Thymus (tissue), 11 donors: ENCODE measurements around the gene AURKB. TPM values are rescaled to one million over a fixed set of nuclear protein-coding genes. Genes with fewer than 3 reads are reported as not detected.

Source experiments
- DNase-seq, 9 donors: peaks; one replicate each; pipeline ENCODE4 v3.0.0-alpha.2; 2013; ENCODE audit warnings: low spot score in 9 of 9, low read depth in 6 of 9, missing footprints in 1 of 9
- H3K27ac ChIP-seq, 2 donors: one replicate each; pipeline ENCODE4 v1.5.1; 2013; ENCODE audit warnings: control low read depth in 1 of 2, low read depth in 1 of 2, low read length in 1 of 2, mild to moderate bottlenecking in 1 of 2, moderate library complexity in 1 of 2
- H3K27me3 ChIP-seq, 2 donors: one replicate each; pipeline ENCODE4 v1.5.1; 2013; ENCODE audit warnings: low read length in 1 of 2; ENCODE audit not compliant: control insufficient read depth in 2 of 2, insufficient read depth in 1 of 2
- H3K36me3 ChIP-seq, 2 donors: one replicate each; pipeline ENCODE4 v1.5.1; 2013; ENCODE audit warnings: low read length in 1 of 2, mild to moderate bottlenecking in 1 of 2, moderate library complexity in 1 of 2; ENCODE audit not compliant: control insufficient read depth in 2 of 2, insufficient read depth in 2 of 2
- H3K4me1 ChIP-seq, 2 donors: one replicate each; pipeline ENCODE4 v1.5.1; 2013; ENCODE audit warnings: low read length in 2 of 2; ENCODE audit not compliant: control insufficient read depth in 2 of 2, insufficient read depth in 2 of 2
- H3K4me3 ChIP-seq, 2 donors: one replicate each; pipeline ENCODE4 v1.5.1; 2013; ENCODE audit warnings: low read length in 2 of 2, control low read depth in 1 of 2, mild to moderate bottlenecking in 1 of 2
- H3K9me3 ChIP-seq, 2 donors: one replicate each; pipeline ENCODE4 v1.5.1; 2013; ENCODE audit warnings: low read length in 1 of 2, mild to moderate bottlenecking in 1 of 2; ENCODE audit not compliant: control insufficient read depth in 2 of 2, insufficient read depth in 1 of 2
- WGBS: extraction: QIAGEN DNeasy Blood & Tissue Kit; methylation state at CpG from one replicate; pipeline ENCODE4 v1.1.7; 2013; 5-methylcytosine and 5-hydroxymethylcytosine counted together
- polyA plus RNA-seq: library from polyadenylated mRNA; stranded (reverse); fragments of 200-250 nt; gene quantifications from one replicate; pipeline ENCODE4 v1.2.3, GENCODE V29; 2013
- total RNA-seq: library from RNA; stranded (reverse); fragments of 120-200 nt; gene quantifications from one replicate; pipeline ENCODE4 v1.2.4, GENCODE V29; 2013
- donor health status: healthy.

The AURKB gene
- total and polyA plus RNA-seq, 2 donors = 11.3 to 58.8 TPM

DNA sequence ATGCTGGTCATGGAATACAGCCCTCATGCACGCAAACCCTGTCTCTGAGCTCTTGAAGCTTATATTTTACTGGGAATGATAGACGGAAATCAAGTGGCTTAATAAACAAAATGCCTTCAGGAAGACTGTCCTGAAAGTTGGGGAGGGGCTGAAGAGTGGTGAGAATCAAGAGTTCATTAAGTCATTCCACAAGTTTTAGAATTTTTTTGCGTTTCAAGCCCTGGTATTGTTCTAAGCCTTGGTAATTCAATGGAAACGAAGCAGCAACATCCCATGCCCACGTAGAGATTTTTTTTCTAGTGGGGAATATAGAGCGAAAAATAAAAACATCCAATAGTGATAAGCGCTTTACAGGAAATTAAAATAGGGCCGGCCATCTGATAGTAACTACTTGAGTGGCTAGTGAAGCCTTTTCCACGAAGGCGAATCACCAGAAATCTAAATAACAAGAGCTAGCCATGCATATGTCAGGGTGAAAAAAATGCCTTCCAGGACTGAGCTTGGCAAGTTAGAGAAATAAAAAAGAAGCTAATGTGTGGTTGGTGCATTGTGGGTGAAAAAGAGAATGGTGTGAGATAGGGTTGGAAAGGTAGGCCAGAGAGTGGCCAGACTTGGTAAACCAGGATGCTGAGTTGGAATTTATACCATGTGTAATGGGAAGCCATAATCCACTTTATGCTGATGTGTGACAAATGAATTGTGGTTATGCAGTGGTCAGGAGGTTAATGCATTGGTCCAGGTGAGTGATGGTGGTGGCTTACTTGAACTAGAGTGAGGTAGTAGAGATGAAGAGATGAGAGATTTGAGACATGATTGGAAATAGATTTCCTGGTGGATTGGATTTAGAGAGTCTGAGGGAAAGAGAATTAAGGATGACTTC lies 39.5 kb upstream of the AURKB start:
- no peak for DNase-seq
- Histone ChIP-seq H3K36me3 (peaks cover 12 to 18% of the 10 kb centered on the region in 2 donors), H3K9me3 (no peaks in the 10 kb centered on the region), H3K27me3 (no peaks in the 10 kb centered on the region), H3K4me1 (peaks cover 19 to 39% of the 10 kb centered on the region in 2 donors), H3K27ac (peak overlapping the region in 1 of 2 donors; percentile 97), H3K4me3 (peak overlapping the region; percentile 84 to 97)
- WGBS = 24% methylated on average over 10 of the region's 10 CpGs

DNA sequence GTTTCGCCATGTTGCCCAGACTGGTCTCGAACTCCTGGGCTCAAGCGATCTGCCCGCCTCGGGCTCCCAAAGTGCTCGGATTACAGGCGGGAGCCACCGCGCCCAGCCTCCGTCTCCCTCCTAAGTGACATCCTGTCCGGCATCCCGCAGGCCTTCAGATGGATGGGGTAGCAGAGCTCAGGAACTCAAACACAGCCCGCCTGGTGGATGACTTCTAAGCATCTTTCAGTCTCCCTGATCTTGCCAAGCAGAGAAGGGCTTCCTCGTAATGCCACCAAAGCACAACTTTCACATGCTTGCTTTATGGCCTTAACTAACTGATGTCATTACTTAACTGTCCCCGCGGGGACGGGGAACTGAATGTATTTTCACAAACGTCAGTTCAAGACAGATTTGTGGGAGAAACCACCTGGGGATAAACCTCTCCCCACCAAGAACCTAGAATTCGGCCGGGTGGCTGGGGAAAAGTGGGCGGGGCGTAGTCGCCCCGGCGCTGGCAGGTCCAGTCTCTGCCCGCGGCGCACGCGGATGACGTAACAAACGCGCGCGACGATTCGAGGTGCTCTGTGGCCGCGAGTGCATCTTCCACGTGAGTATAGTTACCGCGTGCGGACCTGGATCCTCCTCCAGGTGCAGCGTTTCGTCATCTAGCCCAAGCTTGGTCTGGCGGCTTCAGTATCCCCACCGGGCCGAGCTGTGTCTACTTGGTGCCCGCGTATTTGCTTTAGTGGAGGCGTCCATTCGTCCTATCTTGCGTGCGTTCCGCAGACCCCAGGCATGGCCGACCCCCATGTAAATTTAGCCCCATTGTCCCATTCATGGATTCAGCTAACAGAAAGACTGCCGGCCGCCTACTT lies 38.6 kb upstream of the AURKB start, which contains the start of gene PFAS:
TSS of gene PFAS (plus strand) at position 539 of the 857 bp plus-strand sequence. CDS start 4,649 bp downstream, outside the sequence.
- Histone ChIP-seq H3K4me1 (peaks cover 22 to 42% of the 10 kb centered on the region in 2 donors), H3K4me3 (peak within 1 kb of the TSS; percentile 84 to 97), H3K27ac (peak within 1 kb of the TSS; percentile 97 to 99), H3K9me3 (no peaks in the 10 kb centered on the region), H3K36me3 (peaks cover 7 to 14% of the 10 kb centered on the region in 2 donors), H3K27me3 (no peaks in the 10 kb centered on the region)
- DNase-seq = peak; percentile 80 to 96 (median 92)
- under 1% methylated on average over 58 of the region's 58 CpGs for WGBS

DNA sequence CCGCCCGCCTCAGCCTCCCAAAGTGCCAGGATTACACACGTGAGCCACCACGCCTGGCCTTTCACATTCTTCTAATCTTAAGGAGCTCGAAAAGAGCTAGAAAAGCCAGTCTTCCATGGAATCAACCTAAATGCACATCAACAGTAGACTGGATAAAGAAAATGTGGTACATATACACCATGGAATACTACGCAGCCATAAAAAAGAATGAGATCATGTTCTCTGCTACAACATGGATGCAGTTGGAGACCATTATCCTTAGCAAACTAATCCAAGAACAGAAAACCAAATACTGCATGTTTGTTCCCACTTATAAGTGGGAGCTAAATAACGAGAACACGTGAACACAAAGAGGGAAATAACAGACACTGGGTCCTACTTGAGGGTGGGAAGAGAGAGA lies 34.4 kb upstream of the AURKB start:
- 99% methylated on average over 8 of the region's 8 CpGs for WGBS
- Histone ChIP-seq H3K27me3 (no peaks in the 10 kb centered on the region), H3K4me3 (no peak overlapping the region), H3K36me3 (peaks cover 30 to 40% of the 10 kb centered on the region in 2 donors), H3K27ac (no peak overlapping the region), H3K9me3 (no peaks in the 10 kb centered on the region), H3K4me1 (peaks cover 22 to 38% of the 10 kb centered on the region in 2 donors)
- DNase-seq = no peak

DNA sequence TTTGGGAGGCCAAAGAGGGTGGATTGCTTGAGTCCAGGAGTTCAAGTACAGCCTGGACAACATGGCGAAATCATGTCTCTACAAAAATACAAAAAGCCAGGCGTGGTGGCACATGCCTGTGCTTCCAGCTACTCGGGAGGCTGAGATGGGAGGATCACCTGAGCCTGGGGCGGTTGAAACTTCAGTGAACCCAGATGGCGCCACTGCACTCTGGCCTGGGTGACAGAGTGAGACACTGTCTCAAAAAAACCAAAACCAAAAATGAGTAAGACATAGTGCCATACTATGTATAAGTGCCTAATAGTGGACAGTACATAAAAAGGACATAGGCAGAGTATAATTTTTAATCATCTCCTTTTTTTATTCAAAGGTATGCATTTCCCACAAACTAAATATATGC lies 33.5 kb upstream of the AURKB start:
- H3K4me1 ChIP-seq = peaks cover 18 to 33% of the 10 kb centered on the region in 2 donors
- no peak overlapping the region for H3K4me3 ChIP-seq
- H3K9me3 ChIP-seq = no peaks in the 10 kb centered on the region
- peaks cover 38 to 49% of the 10 kb centered on the region in 2 donors for H3K36me3 ChIP-seq
- H3K27me3 ChIP-seq = no peaks in the 10 kb centered on the region
- 93% methylated on average over 5 of the region's 5 CpGs for WGBS
- peak overlapping the region in 1 of 2 donors; percentile 75 for H3K27ac ChIP-seq
- DNase-seq = peak in 2 of 9 donors; percentile 21 to 37

DNA sequence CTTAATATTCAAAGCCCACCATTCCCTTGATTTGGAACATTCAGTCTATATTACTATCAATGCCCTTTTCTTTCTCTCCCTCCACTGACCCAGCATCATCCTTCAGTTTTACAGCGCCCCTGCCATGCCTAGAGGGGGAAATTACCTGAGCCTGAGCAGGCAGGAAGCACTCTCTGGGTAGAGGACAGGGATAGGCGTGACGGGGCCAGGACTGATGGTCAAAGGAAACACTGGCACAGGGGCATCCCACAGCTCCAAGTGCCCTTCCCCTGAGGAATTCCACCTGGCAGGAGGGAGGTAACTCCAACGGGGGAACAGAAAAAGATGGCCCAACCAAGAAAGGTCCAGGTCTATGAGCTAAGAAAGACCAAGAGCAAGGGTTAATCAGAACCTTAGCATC lies 27.5 kb upstream of the AURKB start:
- H3K4me1 ChIP-seq = peaks cover 0 to 2% of the 10 kb centered on the region in 2 donors
- 95% methylated on average over 4 of the region's 4 CpGs for WGBS
- H3K9me3 ChIP-seq = no peaks in the 10 kb centered on the region
- H3K27ac ChIP-seq = no peak overlapping the region
- H3K36me3 ChIP-seq = peaks cover 87 to 95% of the 10 kb centered on the region in 2 donors
- no peaks in the 10 kb centered on the region for H3K27me3 ChIP-seq
- no peak for DNase-seq
- H3K4me3 ChIP-seq = no peak overlapping the region

DNA sequence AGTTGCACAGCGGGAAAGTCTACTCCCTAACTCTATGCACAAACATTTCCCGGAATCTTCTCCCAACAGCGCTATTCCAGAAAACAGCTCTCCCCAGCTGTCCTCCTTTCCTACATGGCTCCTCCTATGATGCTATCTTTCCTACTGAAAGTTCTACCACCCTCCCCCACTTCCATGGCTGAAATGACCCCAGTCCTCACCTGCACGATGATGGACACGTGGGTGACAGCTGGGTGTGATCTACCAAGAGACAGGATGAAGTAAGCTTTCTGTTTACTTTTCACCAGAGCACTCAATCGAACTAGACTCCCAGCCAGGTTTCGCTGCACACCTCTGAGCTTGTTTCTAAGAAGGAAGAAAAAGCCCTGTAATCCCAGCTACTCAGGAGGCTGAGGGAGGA lies 26.8 kb upstream of the AURKB start:
- DNase-seq = no peak
- peak overlapping the region in 1 of 2 donors; percentile 4 for H3K27ac ChIP-seq
- peaks cover 0 to 2% of the 10 kb centered on the region in 2 donors for H3K4me1 ChIP-seq
- no peak overlapping the region for H3K4me3 ChIP-seq
- H3K36me3 ChIP-seq = peaks cover 90 to 97% of the 10 kb centered on the region in 2 donors
- no peaks in the 10 kb centered on the region for H3K9me3 ChIP-seq
- H3K27me3 ChIP-seq = no peaks in the 10 kb centered on the region
- 96% methylated on average over 7 of the region's 7 CpGs for WGBS

DNA sequence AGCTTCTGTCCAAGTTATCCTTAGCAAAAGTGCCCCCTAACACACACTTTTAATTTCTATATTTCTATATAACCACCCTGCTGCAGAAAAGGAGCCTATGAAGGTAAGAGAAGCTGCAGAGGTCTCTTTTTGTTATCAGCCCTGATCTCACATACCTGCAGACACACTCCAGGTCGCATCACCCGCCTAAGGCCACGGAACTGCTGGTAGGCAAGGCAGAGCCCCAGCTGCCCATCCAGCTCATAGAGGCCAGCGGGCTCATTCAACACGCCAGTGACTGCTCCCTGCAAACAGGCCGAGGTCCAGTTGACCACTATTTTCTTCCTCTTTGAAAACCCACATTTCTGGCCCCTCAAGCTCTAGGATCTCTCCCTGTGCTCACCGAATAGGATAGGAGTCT lies 25.3 kb upstream of the AURKB start:
- Histone ChIP-seq H3K27ac (no peak overlapping the region), H3K9me3 (no peaks in the 10 kb centered on the region), H3K36me3 (peaks cover 92 to 97% of the 10 kb centered on the region in 2 donors), H3K4me1 (peaks cover 0 to 2% of the 10 kb centered on the region in 2 donors), H3K4me3 (no peak overlapping the region), H3K27me3 (no peaks in the 10 kb centered on the region)
- WGBS = 98% methylated on average over 7 of the region's 7 CpGs
- DNase-seq = no peak

DNA sequence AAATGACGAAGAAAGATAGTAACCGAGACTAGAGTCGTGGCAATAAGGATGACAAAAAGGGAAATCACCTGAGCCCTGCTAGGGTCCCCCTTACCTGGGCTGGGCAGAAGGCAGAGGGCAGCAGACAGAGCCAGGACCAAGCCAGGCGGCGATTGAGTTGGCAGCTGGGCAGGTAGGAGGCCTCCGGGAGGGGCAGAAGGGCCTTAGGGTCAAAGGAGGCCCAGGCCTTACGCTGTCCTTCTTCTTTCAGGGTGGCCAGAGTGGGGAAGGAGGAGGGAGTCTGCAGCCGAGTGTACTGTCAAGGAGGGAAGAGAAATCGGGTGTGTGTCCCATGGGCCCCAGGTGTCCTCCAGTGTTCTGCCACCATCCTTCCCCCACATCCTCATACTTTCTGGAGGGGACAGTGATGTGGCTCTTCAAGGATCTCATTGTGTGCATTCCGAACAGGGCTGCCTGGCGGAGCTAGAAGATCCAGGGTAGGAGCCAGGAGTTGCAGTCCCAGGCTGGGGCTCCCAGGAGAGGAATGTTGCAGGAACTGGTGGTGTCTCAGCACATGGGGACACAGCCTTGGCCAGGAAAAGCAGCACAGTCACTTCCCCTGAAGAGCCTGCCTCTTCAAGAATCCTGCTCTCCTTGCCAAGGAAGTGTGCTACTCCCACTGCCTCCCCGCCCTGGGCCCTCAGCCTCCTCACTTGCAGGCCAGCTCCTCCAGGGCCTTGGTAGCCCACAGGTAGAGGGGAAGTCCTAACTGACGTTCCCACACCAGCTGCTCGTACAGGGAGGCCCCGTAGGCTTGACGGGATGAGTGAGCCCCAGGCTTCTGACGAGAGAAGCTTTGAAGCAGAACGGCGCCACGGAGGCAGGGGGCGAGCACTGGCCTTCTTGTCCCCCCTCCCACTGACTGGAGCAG lies 24.2 kb upstream of the AURKB start:
- Histone ChIP-seq H3K4me1 (peaks cover 0 to under 1% of the 10 kb centered on the region in 2 donors), H3K27me3 (no peaks in the 10 kb centered on the region), H3K27ac (no peak overlapping the region), H3K36me3 (peaks cover 94 to 97% of the 10 kb centered on the region in 2 donors), H3K4me3 (no peak overlapping the region), H3K9me3 (no peaks in the 10 kb centered on the region)
- DNase-seq = no peak
- WGBS = 97% methylated on average over 21 of the region's 21 CpGs
